Endothelial cell of umbilical vein (primary cell): ENCODE data around the gene GAB2. TPM values are rescaled to one million over a fixed set of nuclear protein-coding genes. Genes with fewer than 3 reads are reported as not detected.

Experiments used
- BruUV-seq: library from RNA; stranded (reverse); fragments of 400-500 nt; replicated peaks from 2 replicates; lab custom pipeline; 2021; lab: Mats Ljungman, UMichigan
- CTCF ChIA-PET: fragments of 300-600, 350-600 bp; sonication (Branson Sonifier 250); formaldehyde crosslinking; loops from one replicate; lab custom pipeline; 2021; ENCODE audit warnings: antibody characterized with exemption, inconsistent platforms; lab: Charles Lee
- POLR2A ChIA-PET: fragments of 300-600, 350-600 bp; sonication (Branson Sonifier 250); formaldehyde crosslinking; loops from one replicate; lab custom pipeline; 2021; ENCODE audit warnings: antibody characterized with exemption, inconsistent platforms; lab: Charles Lee
- DNase-seq: peaks from one replicate; pipeline ENCODE4 v3.0.0-alpha.2; 2011; ENCODE audit warnings: low read depth, low spot score
- FAIRE-seq: peaks from 2 replicates; lab custom pipeline; 2011; peaks lifted over from hg19 to GRCh38; lab: Jason Lieb, UNC
- H2AFZ ChIP-seq: 2 replicates; pipeline ENCODE4 v1.6.0; 2012; ENCODE audit warnings: low read depth, low read length, control low read depth, inconsistent platforms
- H3K27ac ChIP-seq: 2 replicates; pipeline ENCODE4 v1.5.1; 2011; ENCODE audit warnings: low read depth, mild to moderate bottlenecking, control low read depth, low read length, moderate library complexity; ENCODE audit not compliant: insufficient read depth
- H3K27me3 ChIP-seq, 2 experiments: 2 replicates each; pipeline versions ENCODE4 v1.6.0 to v1.6.1; 2011; ENCODE audit warnings: low read length in 2 of 2, mixed read lengths in 1 of 2; ENCODE audit not compliant: control insufficient read depth in 2 of 2, insufficient read depth in 2 of 2
- H3K36me3 ChIP-seq, 2 experiments: 2 replicates in 1 of 2; 3 replicates in 1 of 2; pipeline ENCODE4 v1.5.1; 2011; ENCODE audit warnings: low read length in 2 of 2, mild to moderate bottlenecking in 1 of 2, moderate library complexity in 1 of 2; ENCODE audit not compliant: control insufficient read depth in 2 of 2, insufficient read depth in 2 of 2; ENCODE audit errors: extremely low read depth in 1 of 2
- H3K4me1 ChIP-seq: 3 replicates; pipeline ENCODE4 v1.5.1; 2011; ENCODE audit warnings: mild to moderate bottlenecking, low read length; ENCODE audit not compliant: control insufficient read depth, insufficient read depth; ENCODE audit errors: extremely low read depth
- H3K4me2 ChIP-seq: 2 replicates; pipeline ENCODE4 v1.6.1; 2011; ENCODE audit warnings: low read length, control low read depth, mixed read lengths; ENCODE audit not compliant: insufficient read depth
- H3K4me3 ChIP-seq, 3 experiments: fragments of 200-600 bp in 1 of 3; sonication (generic), shearing (Covaris generic) in 1 of 3; replicated peaks in 1 of 3; 2 replicates each; pipeline ENCODE4 v1.5.1; 2011 to 2016; ENCODE audit warnings: control low read depth in 3 of 3, low read length in 3 of 3, mild to moderate bottlenecking in 2 of 3, inconsistent platforms in 1 of 3, low read depth in 1 of 3, moderate library complexity in 1 of 3; ENCODE audit not compliant: insufficient read depth in 1 of 3
- H3K79me2 ChIP-seq: 2 replicates; pipeline ENCODE4 v1.6.0; 2012; ENCODE audit warnings: low read length, inconsistent platforms; ENCODE audit not compliant: control insufficient read depth, insufficient read depth
- H3K9ac ChIP-seq: replicated peaks from 2 replicates; pipeline ENCODE3; 2011; ENCODE audit warnings: low read length, control low read depth; ENCODE audit not compliant: insufficient read depth; ENCODE audit errors: extremely low read depth
- H3K9me1 ChIP-seq: replicated peaks from 3 replicates; pipeline ENCODE4 v1.6.0; 2011; ENCODE audit warnings: mild to moderate bottlenecking, low read length; ENCODE audit not compliant: control insufficient read depth, insufficient read depth; ENCODE audit errors: extremely low read depth
- H3K9me3 ChIP-seq: replicated peaks from 2 replicates; pipeline ENCODE4 v1.5.1; 2012; ENCODE audit warnings: low read length, inconsistent platforms; ENCODE audit not compliant: control insufficient read depth, insufficient read depth
- H4K20me1 ChIP-seq: replicated peaks from 2 replicates; pipeline ENCODE3; 2011; ENCODE audit warnings: mild to moderate bottlenecking, low read length; ENCODE audit not compliant: control insufficient read depth, insufficient read depth; ENCODE audit errors: extremely low read depth
- EZH2 ChIP-seq: IDR thresholded peaks from 2 replicates; pipeline ENCODE4 v1.6.1; 2012; ENCODE audit warnings: borderline replicate concordance, low read depth, mild to moderate bottlenecking, moderate library complexity, low read length, inconsistent platforms; ENCODE audit not compliant: severe bottlenecking
- FOS ChIP-seq: IDR thresholded peaks from 2 replicates; pipeline ENCODE4 v1.6.1; 2011; ENCODE audit warnings: mild to moderate bottlenecking, low read length, moderate library complexity, borderline replicate concordance; ENCODE audit not compliant: insufficient read depth
- GATA2 ChIP-seq: IDR thresholded peaks from 2 replicates; pipeline ENCODE4 v1.7.0; 2011; ENCODE audit warnings: low read depth, mild to moderate bottlenecking, moderate library complexity, mixed read lengths, low read length; ENCODE audit not compliant: insufficient read length, insufficient read depth
- JUN ChIP-seq: IDR thresholded peaks from 2 replicates; pipeline ENCODE4 v1.6.1; 2011; ENCODE audit warnings: borderline replicate concordance, low read depth; ENCODE audit not compliant: insufficient read length, insufficient read depth
- MYC ChIP-seq: IDR thresholded peaks from one replicate; pipeline ENCODE4 v1.6.1; 2011; ENCODE audit warnings: mild to moderate bottlenecking, low read depth, low read length
- POLR2A ChIP-seq: IDR thresholded peaks from 2 replicates; pipeline ENCODE4 v1.6.1; 2012; ENCODE audit warnings: low read depth, mild to moderate bottlenecking, control low read depth, low read length
- POLR2AphosphoS5 ChIP-seq: IDR thresholded peaks from 2 replicates; pipeline ENCODE4 v1.6.1; 2012; ENCODE audit warnings: low read depth, mild to moderate bottlenecking, control low read depth, low read length, moderate library complexity; ENCODE audit not compliant: insufficient read depth
- dilution Hi-C: fragments of 300-500 bp; cut with MboI; formaldehyde crosslinking; loops from one replicate; pipeline ENCODE4 v1.15.0; 2019; ENCODE audit warnings: low sequenced_read_pairs; ENCODE audit not compliant: extremely low pct_ligation_motif_present
- intact Hi-C: fragments of 100-400 bp; cut with micrococcal nuclease; formaldehyde crosslinking; loops from one replicate; pipeline ENCODE4 v1.10.0; 2022
- polyA plus RNA-seq, 4 experiments: library from polyadenylated mRNA; depleted of rRNA in 3 of 4; stranded (reverse) in 3 of 4; unstranded in 1 of 4; fragments of >200 nt; gene quantifications; 2 replicates each; pipeline versions ENCODE4 v1.2.1 to v1.2.3, GENCODE V29; 2011 to 2012; ENCODE audit warnings: missing spikeins in 1 of 4
- total RNA-seq: library from RNA; stranded (reverse); gene quantifications from 2 replicates; pipeline ENCODE4 v1.2.3, GENCODE V29; 2021
- TF ChIP-seq, protein P1 (sequence below): IDR thresholded peaks from 2 replicates; pipeline ENCODE4 v1.6.1; 2011; ENCODE audit not compliant: insufficient read depth, insufficient read length
- TF ChIP-seq, protein P2 (sequence below), 2 donors: IDR thresholded peaks; 1 replicate in 1 of 2; 2 replicates in 1 of 2; pipeline ENCODE4 v1.5.1; 2011; ENCODE audit warnings: low read length in 2 of 2, mild to moderate bottlenecking in 2 of 2, moderate library complexity in 2 of 2, control low read depth in 1 of 2, inconsistent platforms in 1 of 2, low read depth in 1 of 2; ENCODE audit not compliant: insufficient read depth in 1 of 2; ENCODE audit errors: extremely low read depth in 1 of 2

The GAB2 gene
- total and polyA plus RNA-seq, 2 donors (not counting 3 experiments of a cell fraction or from before 2014, with no cell fraction given): 19.6 to 39.6 TPM

DNA sequence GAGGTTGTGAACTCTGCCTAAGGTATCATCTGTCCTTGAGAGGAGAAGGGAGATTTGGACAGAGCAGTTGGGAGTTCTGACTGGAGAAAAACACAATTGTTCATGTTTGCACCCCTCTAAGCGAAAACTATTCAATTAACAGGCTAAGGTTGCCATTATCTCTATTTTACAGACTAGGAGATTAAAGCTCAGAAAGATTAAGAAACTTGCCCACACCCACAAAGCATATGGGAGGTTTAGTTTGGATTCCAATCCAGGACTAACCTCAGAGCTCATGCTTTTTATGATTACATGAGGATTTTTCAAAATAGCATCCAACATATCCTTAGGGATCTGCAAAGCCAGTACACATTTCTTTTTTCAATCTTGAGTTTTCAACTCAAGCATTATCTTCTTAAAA lies 22.0 kb downstream of the GAB2 start:
- dilution Hi-C loops: no loop called here
- intact Hi-C loops: no loop called here
- H3K79me2 ChIP-seq: peaks cover 87% of the 10 kb centered on the region
- FAIRE-seq (no peak), DNase-seq (no peak)
- no TSS peak for BruUV-seq
- H2AFZ ChIP-seq: no peak overlapping the region
- no peaks in the 10 kb centered on the region for H3K9me1 ChIP-seq
- no peak overlapping the region for H3K4me2 ChIP-seq
- no peaks in the 10 kb centered on the region for H3K9me3 ChIP-seq
- H3K4me1 ChIP-seq: peaks cover 4% of the 10 kb centered on the region
- H3K27ac ChIP-seq: no peak overlapping the region
- H3K4me3 ChIP-seq: no peak overlapping the region
- no peak for TF ChIP-seq GATA2
- TF ChIP-seq JUN: no peak
- TF ChIP-seq POLR2AphosphoS5: no peak
- TF ChIP-seq, protein P1, sequence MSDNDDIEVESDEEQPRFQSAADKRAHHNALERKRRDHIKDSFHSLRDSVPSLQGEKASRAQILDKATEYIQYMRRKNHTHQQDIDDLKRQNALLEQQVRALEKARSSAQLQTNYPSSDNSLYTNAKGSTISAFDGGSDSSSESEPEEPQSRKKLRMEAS: no peak
- TF ChIP-seq POLR2A: no peak
- TF ChIP-seq, protein P2, sequence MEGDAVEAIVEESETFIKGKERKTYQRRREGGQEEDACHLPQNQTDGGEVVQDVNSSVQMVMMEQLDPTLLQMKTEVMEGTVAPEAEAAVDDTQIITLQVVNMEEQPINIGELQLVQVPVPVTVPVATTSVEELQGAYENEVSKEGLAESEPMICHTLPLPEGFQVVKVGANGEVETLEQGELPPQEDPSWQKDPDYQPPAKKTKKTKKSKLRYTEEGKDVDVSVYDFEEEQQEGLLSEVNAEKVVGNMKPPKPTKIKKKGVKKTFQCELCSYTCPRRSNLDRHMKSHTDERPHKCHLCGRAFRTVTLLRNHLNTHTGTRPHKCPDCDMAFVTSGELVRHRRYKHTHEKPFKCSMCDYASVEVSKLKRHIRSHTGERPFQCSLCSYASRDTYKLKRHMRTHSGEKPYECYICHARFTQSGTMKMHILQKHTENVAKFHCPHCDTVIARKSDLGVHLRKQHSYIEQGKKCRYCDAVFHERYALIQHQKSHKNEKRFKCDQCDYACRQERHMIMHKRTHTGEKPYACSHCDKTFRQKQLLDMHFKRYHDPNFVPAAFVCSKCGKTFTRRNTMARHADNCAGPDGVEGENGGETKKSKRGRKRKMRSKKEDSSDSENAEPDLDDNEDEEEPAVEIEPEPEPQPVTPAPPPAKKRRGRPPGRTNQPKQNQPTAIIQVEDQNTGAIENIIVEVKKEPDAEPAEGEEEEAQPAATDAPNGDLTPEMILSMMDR (IDR thresholded peaks at IDR 0.05; ENCODE audit: extremely low read depth in 1 of 2, insufficient read depth in 1 of 2, low read depth in 1 of 2, low read length in 2 of 2): no peak
- no peak for TF ChIP-seq EZH2
- no peak for TF ChIP-seq MYC
- no peak for TF ChIP-seq FOS
- H3K9ac ChIP-seq: no peak overlapping the region
- ChIA-PET CTCF (no interaction called here), POLR2A (no interaction called here)
- no peaks in the 10 kb centered on the region for H3K27me3 ChIP-seq
- H3K36me3 ChIP-seq: no peaks in the 10 kb centered on the region
- peaks cover 12% of the 10 kb centered on the region for H4K20me1 ChIP-seq
